HG02870 (cell line): ENCODE data around the gene IGSF9.
"Not testable (repeated sequence)": the region's sequence is repeated elsewhere in the genome, so short reads cannot be mapped to it uniquely, and the experiment has no call there.

Source experiments
- ATAC-seq: cut with Tn5 transposase; IDR thresholded peaks from one replicate; pipeline ENCODE4 v1.9.1; 2021; ENCODE audit warnings: mild to moderate bottlenecking, moderate library complexity; ENCODE audit not compliant: unreplicated experiment

IGSF9 gene

DNA sequence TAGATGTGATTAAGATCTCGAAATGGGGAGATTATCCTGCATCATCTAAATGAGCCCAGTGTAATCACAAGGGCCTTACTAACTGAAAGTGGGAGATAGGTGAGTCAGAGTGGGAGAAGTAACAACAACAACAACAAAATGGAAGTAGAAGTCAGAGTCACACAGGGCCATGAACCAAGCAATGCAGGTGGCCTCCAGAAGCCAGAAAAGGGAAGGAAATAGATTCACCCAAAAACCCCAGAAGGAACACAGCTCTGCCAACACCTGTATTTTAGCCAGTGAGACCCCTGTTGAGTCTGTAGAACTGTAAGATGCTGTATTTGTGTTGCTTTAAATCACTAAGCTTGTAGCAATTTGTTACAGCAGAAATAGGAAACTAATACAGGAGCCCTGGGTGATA, 24.2 kb downstream of the IGSF9 start:
- peak; percentile 29 for ATAC-seq

DNA sequence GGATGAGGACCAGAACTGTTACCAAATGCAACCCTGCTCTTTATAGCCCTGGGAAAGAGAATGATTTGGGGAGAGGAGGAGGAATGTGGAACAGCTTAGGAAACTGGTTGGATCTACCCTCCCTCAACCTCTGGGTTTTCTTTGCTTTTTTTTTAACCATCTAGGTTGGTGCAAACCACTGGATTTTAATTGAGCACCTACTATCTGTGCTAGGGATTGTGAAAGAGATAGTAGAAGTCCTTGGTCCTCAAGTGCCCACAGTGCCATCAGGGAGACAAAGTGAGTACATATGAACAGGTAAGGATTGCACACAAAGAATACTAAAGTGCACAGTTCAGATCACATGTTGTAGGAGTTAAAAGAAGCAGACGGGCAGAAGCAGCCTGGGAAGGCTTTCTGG, 24.8 kb downstream of the IGSF9 start:
- ATAC-seq = no peak

DNA sequence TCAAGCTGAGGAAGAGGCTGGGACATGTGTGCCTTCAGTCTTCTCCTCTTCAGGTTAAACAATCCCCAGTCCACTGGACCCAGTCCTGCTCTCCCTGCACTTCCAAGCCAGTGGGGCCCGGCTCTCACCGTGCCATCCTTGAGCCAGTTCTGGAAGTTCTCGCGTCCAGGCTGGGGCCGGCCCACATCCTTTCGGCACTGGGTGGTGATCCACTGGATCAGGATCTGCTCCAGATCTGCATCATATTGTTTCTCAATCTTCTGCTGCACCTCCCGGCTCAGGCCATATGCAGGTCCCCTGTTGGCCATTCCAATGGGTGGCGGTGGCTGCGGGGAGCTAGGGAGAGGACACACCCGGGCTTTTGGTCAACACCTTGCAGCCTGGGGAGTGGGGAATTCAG, 25.2 kb downstream of the IGSF9 start:
- ATAC-seq = no peak

DNA sequence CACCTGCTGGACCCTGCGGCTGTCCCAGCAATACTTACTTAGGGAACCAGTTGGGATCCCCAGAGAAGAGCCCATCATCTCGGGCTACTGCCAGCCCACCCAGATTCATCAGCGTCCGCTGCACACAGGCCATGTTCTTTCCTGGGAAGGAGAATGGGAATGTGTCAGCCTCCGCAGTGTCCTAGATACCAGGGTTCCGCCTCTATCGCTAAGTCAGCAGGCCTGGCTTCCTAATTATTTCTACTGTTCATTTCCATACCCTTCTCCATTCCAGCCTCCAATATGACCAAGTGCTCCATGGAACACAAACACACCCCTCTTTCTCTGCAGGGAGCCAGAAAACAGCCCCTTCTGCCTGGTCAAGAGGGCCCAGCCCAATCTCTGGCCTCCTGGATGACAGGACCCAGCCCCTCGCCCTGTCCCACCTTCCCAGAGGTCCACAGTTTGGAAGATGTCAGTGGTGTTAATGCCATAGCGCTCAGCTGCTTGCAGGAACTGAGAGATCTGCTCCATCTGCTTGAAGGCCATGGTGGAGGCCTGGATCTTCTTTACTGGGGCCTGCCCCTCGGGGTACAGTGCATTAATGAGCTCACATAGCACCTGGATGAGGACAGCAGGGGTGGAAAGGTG, 26.1 kb downstream of the IGSF9 start:
- ATAC-seq = no peak

DNA sequence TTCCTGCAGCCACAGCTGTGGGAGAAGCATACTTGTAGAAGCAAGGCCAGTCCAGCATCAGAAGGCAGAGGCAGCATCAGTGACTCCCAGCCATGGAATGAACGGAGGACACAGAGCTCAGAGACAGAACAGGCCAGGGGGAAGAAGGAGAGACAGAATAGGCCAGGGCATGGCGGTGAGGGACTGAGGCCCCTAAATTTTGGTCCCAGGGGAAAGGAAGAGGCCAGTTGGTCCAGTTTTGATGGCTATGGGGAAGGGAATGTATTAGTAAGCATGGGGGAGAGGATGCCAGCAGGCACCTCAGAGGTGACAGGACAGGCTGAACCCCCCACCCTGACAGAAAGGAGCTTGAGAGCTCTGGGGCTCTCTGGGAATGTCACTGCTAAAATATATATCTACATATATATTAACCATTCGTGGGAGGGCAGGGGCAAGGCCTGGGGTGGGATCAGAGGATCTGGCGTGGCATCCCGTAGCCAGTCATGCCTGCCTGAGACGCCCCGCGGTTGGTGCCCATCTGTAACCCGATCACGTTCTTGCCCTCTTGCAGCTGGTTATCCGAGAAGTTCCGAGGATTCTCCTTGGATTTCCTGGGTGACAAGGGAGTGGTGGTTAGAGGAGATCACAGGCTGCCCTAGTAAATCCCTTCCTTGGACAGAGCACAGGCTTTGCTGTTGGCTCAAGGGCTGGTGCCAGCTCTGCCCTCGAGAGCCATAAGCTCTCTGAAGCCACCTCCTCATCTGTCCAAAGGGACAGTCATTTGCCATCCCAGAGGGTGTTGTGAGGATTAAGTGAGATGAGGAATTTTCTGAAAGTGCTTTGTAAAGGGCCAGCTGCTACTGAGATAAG, 26.8 kb downstream of the IGSF9 start:
- ATAC-seq = no peak

DNA sequence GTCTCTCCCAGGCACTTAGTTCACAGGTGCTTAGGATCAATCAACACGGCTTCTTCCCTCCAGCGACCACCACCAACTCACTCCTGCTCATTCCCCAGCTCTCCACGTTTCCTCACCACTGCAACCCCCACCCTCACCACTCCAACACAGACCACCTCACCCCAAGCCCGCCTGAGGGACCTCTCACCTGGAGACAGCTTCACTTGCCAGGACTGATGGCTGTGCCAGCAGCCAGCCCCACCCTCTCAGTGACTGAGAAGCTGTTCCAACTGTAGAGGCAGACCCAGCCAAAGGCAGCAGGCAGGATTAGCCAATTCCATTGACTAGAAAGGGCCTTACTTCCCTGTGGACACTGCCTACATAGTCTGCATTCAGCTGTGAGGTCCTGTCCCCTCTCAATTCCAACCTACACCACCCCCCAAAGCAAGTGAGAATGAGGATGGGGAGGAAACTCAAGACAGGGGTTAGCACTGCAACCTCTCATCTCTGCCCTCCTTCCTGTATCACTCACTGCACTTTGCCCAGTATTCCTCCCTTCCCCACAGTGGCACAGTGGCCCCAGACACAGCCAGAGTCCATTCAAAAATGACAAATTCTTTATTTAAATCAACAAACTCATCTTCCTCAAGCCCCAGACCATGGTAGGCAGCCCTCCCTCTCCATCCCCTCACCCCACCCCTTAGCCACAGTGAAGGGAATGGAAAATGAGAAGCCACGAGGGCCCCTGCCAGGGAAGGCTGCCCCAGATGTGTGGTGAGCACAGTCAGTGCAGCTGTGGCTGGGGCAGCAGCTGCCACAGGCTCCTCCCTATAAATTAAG, 27.7 kb downstream of the IGSF9 start:
- ATAC-seq = no peak

DNA sequence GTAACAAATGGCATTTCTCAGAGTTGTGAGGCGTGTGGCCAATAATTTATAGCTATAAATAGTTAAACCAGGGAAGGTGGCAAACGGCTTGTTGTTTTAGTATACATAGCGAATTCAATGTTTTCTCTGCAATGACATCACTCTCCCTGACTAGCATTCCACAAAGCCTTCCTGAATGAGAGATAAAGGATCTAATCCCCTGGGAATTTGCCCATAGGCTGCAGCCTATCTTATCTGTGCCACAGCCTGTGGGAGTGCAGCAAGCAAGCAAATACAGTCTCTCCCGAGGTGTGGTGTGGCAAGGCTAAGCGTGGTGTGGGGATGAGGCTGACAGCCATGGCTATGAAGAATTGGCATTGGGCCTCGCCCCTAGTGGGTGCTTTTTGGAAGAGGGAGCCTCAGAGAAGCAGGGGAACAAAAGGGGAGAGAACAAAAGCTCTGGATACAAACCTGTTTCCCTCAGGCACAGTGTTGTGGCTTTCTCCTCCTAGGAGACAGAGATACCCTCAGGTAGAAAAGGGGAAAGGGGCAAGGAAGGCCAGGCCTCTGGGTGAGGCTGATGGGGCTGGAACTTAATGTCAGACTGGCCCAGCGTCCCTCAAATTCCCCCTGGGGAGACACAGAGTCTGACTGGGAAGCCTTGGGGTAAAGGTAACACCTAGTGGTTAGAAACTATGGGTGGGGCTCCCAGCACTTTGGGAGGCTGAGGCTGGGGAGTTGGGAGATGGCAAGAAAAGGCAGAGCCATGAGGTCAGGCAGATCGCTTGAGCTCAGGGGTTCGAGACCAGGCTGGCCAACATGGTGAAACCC, 29.0 kb downstream of the IGSF9 start:
- no peak for ATAC-seq

DNA sequence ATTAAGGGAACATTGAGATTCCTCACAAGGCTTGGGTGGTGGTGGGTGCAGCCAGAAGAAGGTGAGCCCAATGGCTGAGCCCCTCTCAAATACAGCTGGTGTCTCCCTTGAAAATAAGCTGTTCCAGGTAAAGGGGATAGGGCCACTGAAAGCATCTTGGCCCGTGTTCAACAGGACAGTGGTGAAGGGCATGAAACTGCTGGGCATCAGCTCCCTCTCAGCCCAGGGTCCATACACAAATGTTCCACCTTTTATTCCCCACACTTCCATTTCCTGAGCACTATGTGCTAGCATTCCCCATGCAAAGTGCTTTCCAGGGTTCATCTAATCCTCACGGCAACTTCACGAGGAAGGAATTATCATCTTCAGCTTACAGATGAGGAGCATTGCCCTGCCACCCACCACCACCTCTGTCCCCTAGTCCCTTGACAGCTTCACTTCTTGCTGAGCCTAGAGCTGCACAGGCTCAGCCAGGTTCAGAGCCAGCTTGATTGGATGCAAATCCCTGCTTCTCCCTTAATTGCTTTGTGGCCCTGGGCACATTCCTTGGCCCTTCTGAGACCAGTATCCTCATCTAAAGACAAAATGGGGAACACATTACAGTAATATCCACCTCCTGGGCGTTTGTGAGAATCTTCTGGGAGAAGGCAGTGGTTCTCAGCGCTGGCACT, 29.7 kb downstream of the IGSF9 start:
- ATAC-seq = no peak

DNA sequence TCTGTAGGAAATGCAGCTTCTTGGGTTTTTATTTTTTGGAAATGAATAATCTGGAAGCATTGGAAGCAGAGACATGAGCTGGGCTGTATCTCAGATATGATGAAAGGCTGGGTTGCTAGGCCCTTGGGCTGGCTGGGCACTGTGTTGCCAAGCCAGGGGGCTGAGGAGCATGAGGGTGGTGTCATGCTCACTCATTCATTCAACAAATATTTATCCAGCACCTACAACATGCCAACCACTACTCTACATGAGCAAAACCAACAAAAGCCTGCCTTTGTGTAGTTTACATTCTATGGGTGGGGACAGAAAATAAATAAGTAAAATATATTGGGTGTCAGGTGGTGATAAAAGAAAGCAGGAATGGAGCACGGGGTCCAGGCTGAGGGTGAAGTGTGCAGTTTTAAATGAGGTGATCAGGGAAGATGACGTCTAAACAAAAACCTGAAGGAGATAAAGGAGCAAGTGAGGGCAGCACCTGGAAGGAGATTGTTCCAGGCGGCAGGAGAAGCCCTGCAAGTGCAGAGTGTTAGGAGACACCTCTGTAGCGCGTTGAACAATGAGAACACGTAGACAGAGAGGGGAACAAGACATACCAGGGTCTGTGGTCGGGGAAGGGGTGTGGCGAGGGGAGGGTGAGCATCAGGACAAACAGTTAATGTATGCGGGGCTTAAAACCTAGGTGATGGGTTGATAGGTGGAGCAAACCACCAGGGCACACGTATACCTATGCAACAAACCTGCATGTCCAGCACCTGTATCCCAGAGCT, 31.0 kb downstream of the IGSF9 start:
- ATAC-seq = no peak

DNA sequence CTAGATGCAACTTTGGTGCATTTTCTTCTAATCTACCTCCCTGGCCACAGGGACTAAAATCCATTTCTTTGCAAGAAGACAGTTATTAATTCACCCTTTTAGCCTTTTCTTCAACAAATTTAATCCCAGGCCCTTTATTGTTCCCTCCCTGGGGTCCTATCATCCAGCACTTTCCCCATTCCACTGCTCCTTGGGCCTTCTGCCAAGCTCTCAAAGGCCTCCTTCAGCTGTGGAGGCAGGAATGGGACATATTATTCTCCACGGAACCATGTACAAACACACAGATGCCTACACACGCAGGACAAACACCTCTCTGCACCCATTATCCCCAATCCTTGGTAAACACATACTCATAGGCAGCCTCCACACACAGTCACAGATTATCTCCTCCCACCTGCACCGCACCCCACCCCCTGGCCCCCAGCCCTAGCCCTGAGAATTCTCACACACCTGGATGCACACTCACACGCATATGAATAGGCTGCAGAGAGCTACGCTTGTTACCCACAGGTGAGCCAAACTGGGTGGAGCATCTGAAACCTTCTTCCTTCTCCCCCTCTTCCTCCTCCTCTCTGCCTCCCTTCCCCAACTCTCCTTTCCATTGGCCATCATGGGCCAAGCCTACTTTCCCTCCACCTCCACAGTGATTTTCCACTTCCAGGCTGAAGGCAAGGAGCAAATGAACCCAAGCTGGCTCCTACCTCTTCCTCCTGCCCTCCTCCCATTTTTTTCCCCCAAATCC, 31.8 kb downstream of the IGSF9 start:
- no peak for ATAC-seq

DNA sequence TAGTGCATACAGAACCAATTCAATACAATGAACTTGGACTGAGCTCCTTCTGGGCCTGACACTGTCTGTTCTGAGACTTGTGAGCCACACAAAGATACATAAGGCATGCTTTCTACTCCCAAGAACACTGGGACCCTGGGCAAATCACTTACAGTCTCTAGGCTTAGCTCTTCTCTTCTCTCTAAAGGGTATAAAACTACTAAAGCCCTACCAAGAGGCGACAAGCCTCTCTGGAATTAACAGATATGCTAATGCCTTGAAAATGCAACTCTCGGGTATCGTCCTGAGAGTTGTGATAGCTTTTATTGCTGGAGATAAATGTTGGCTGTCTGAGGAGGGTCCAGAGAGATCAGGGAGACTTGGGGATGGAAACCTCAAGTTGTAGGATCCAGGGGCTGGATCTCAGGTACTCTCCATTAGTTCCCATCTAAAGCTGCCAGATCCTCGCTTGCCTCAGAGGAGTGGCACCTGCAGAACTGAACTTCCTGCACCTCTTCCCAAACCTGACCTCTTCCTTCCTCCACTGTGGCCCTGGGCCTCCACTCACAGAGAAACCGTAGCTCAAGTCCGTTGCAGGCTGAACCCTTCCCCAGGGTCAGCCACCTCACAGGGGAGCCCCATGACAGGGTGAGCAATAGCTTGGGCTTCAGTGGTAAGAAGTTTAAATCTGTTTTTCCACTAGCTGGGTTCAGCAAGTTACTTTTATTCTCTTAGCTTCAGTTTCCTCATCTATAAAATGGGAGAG, 33.9 kb downstream of the IGSF9 start:
- ATAC-seq = no peak

DNA sequence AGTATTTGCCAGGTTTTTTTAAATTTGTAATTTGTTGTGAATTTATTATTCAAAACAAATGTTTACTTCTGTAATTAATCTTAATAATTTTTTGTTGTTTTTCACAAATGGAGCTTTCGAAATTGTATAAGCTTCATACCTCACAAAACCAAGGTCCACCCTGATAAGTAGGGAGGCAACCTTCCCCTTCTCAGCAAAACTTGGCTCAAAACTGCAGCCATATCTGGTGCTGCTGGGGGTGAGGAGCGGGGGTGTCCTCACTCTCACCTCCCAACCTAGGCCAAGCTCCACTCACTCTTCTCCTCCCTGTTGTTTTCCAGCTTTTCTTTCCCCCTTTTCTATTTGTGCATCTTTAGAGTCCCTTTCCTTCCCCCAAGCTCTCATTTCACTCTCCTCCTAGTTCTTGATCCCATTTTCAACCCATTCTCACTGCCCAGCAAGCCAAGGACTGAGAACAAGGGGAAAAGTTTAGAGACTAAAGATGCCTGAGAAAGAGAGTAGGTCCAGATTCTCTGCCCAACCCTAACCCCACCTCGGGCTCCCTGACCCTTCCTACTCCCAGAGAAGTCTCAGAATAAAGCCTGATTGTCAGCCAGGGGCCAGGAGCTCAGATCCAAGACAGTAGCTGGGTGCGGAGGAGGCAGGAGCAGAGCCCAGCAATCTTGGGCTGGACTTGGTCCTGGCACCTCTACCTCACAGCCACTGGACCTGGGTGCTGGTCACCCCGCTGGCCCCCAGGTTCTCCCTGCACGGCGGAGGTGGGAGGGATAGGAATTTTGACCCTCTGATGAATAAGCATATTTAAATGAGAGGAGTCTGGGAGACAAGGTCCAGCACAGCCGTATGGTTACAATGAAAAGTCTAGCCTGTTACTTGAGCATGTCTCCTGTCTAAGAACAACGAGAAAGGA, 37.1 kb downstream of the IGSF9 start:
- no peak for ATAC-seq

DNA sequence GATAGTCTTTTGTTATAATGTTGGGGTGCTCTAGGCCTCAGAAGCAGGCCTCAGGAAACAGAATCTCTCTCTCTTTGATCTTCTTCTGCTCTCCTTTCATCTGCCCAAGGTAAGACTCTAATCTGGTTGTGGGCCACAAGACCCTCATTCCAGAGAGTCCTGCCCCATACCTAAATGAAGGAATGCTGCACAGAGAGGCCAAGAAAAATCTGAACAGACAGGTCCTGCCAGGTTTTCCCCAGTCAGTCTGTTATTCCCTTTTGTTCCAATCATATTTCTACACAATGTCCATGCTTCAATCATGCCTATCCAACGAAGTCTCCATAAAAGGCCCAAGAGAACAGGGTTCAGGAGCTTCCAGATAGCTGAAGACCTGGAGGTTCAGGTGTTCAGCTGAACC, 38.5 kb downstream of the IGSF9 start:
- ATAC-seq = no peak

DNA sequence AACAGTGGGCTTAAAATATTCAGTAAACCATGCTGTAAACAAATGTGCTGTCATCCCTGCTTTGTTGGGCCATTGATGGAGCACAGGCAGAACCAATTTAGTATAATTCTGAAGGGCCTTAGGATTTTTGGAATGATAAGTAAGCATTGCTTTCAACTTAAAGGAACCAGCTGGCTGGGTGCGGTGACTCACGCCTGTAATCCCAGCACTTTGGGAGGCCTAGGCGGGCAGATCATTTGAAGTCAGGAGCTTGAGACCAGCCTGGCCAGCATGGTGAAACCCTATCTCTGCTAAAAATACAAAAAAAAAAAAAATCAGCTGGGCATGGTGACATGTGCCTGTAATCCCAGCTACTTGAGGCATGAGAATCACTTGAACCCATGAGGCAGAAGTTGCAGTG, 41.4 kb downstream of the IGSF9 start:
- not testable (repeated sequence) for ATAC-seq

DNA sequence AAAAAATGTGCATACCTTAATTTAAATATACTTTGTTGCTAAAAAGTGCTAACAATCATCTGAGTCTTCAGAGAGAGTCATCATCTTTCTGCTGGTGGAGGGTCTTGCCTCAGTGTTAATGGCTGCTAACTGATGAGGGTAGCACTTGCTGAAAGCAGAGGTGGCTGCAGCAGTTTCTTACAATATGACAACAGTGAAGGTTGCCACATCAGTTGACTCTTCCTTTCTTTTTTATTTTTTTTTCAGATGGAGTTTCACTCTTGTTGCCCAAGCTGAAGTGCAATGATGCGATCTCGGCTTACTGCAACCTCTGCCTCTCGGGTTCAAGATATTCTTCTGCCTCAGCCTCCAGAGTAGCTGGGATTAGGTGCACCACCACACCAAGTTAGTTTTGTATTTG, 42.9 kb downstream of the IGSF9 start:
- ATAC-seq = no peak

DNA sequence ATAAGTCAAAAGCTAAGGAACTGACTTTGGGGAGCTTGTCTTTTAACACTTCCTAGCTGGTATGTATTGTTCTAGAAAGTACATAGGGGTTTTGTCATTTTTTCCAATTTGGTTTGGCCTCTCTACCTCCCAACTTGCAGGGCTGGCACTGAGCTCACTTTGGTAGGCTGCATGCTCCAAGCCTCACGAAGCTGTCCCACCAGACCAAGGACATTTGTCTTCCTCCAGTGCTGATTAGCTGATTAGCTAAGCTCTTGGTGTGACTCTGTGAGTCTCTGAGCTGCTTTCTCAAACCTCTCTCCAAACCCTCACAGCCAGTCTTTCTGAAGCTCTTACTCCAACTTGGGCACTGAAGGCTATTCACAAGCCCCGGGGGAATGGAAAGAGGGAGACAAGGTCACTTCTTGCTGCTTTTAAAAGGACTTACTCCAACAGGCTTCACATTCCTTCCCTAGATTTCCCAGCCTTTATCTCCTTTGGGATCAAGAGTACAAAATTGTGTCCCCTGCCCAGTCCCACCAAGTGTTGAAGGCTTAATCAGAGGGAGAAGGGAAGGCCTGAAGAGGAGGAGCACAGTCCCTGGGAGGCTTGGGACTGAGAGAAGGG, 44.6 kb downstream of the IGSF9 start:
- no peak for ATAC-seq
